Uterus (tissue), 4 donors: Measurements from ENCODE around the gene TTC13. TPM values are rescaled to one million over a fixed set of nuclear protein-coding genes. Genes with fewer than 3 reads are reported as not detected.
A peak's percentile ranks its signal among the peaks of the same experiment; 100 is the strongest.

Experiments
- DNase-seq, 2 donors: peaks; one replicate each; pipeline ENCODE4 v3.0.0-alpha.2; 2019 to 2020
- H3K27ac ChIP-seq, 2 donors: fragments of 200-600 bp; sonication (generic); 1 replicate in 1 of 2; 2 replicates in 1 of 2; pipeline ENCODE4 v1.5.1; 2016 to 2018
- H3K27me3 ChIP-seq, 2 donors: fragments of 200-600 bp; sonication (generic); one replicate each; pipeline ENCODE4 v1.5.1; 2018 to 2019; ENCODE audit warnings: control low read depth in 1 of 2
- H3K36me3 ChIP-seq, 2 donors: fragments of 200-600 bp; sonication (generic); one replicate each; pipeline ENCODE4 v1.5.1; 2019; ENCODE audit warnings: control low read depth in 1 of 2
- H3K4me1 ChIP-seq, 2 donors: fragments of 200-600 bp; sonication (generic); one replicate each; pipeline ENCODE4 v1.5.1; 2018 to 2019; ENCODE audit warnings: control low read depth in 1 of 2
- H3K4me3 ChIP-seq, 2 donors: fragments of 200-600 bp; sonication (generic); 1 replicate in 1 of 2; 2 replicates in 1 of 2; pipeline ENCODE4 v1.5.1; 2018 to 2019; ENCODE audit warnings: mild to moderate bottlenecking in 1 of 2
- H3K9me3 ChIP-seq, 2 donors: fragments of 200-600 bp; sonication (generic); one replicate each; pipeline ENCODE4 v1.5.1; 2019; ENCODE audit warnings: control low read depth in 1 of 2
- POLR2A ChIP-seq, 2 donors: fragments of 450-650 bp; IDR thresholded peaks; one replicate each; pipeline ENCODE4 v1.6.1; 2016; ENCODE audit warnings: antibody characterized with exemption in 2 of 2, mild to moderate bottlenecking in 1 of 2, moderate library complexity in 1 of 2
- intact Hi-C: fragments of 100-400 bp; cut with DNase I; formaldehyde crosslinking; loops from one replicate; pipeline ENCODE4 v1.15.1; 2023; ENCODE audit warnings: low total_unique reads
- total RNA-seq, 4 donors: library from RNA; depleted of rRNA in 3 of 4; stranded (reverse); fragments of >200 nt in 3 of 4; gene quantifications; one replicate each; pipeline versions ENCODE4 v1.1.0 to v1.2.4, GENCODE V29; 2014 to 2023
- TF ChIP-seq, protein P1 (sequence below), 4 experiments: fragments of 200-600 bp in 2 of 4; fragments of 450-650 bp in 2 of 4; sonication (generic) in 2 of 4; IDR thresholded peaks; one replicate each; pipeline ENCODE4 v1.5.1; 2016 to 2019; ENCODE audit warnings: antibody characterized with exemption in 4 of 4, mild to moderate bottlenecking in 2 of 4, moderate library complexity in 1 of 4
- donor health status: DM: yes; HTN: yes; CAD: no.

The TTC13 gene
- total RNA-seq, 4 donors from 2014 or later = 6.9 to 49.1 (median 30.0) TPM

DNA sequence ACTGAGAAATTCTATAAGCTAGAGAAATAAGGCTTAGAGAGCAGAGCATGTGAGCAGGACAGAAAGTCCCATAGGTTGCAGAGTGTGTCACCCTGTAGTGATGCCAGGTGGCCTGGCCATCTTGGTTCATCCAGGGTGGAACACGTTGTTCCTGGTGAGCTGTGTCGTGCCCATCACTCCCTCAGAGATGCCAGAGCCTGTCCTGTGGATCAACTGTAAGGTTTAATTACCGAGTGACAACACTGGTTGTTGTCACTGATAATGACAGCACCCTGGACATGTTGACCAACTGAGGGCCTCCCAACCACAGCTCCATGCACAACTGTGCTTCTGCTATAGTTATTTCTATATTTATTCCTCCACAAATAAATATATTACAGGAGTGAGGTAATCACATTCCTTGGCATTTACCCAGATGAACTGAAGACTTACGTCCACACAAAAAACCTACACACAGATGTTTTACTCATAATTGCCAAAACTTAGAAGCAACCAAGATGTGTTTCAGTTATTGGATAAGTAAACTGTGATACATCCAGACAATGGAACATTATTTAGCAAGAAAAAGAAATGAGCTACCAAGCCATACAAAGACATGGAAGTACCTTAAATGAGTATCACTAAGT lies 116.6 kb downstream of the TTC13 start:
- no peak for DNase-seq

DNA sequence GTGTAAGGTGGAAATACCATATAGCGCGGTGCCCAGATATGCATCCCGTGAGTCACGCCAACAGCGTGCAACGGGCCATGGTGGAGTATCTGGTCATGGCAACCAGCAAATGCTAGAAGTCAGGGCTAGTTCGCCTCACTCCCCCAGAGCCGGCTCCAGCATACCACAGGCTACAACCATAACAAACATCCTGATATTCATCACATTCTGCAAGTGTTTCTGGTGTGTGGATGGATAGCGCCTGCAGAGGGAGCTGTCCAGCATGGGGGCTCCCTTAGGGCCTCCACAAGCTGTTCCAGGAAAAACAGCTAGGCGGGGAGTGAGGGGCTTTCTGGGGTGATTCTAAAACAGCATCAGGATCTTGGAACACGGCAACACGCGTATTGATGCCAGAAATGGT lies 117.2 kb downstream of the TTC13 start:
- TF ChIP-seq, protein P1, sequence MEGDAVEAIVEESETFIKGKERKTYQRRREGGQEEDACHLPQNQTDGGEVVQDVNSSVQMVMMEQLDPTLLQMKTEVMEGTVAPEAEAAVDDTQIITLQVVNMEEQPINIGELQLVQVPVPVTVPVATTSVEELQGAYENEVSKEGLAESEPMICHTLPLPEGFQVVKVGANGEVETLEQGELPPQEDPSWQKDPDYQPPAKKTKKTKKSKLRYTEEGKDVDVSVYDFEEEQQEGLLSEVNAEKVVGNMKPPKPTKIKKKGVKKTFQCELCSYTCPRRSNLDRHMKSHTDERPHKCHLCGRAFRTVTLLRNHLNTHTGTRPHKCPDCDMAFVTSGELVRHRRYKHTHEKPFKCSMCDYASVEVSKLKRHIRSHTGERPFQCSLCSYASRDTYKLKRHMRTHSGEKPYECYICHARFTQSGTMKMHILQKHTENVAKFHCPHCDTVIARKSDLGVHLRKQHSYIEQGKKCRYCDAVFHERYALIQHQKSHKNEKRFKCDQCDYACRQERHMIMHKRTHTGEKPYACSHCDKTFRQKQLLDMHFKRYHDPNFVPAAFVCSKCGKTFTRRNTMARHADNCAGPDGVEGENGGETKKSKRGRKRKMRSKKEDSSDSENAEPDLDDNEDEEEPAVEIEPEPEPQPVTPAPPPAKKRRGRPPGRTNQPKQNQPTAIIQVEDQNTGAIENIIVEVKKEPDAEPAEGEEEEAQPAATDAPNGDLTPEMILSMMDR (IDR thresholded peaks at IDR 0.05) = no peak
- no peak for TF ChIP-seq POLR2A (IDR thresholded peaks at IDR 0.05)
- no peaks in the 10 kb centered on the region for H3K36me3 ChIP-seq
- H3K4me1 ChIP-seq = peaks cover 0 to 33% of the 10 kb centered on the region in 2 donors
- H3K27me3 ChIP-seq = no peaks in the 10 kb centered on the region
- intact Hi-C loops = no loop called here
- DNase-seq = no peak
- no peak overlapping the region for H3K4me3 ChIP-seq
- no peaks in the 10 kb centered on the region for H3K9me3 ChIP-seq
- H3K27ac ChIP-seq = no peak overlapping the region

More for the DNA sequence above, 116.6 kb downstream of the TTC13 start:
- H3K9me3 ChIP-seq = no peaks in the 10 kb centered on the region
- intact Hi-C loops = no loop called here
- H3K27ac ChIP-seq = no peak overlapping the region
- no peaks in the 10 kb centered on the region for H3K27me3 ChIP-seq
- TF ChIP-seq, protein P1 (IDR thresholded peaks at IDR 0.05) = no peak
- no peak for TF ChIP-seq POLR2A (IDR thresholded peaks at IDR 0.05)
- peaks cover 0 to 33% of the 10 kb centered on the region in 2 donors for H3K4me1 ChIP-seq
- H3K4me3 ChIP-seq = no peak overlapping the region
- H3K36me3 ChIP-seq = no peaks in the 10 kb centered on the region

DNA sequence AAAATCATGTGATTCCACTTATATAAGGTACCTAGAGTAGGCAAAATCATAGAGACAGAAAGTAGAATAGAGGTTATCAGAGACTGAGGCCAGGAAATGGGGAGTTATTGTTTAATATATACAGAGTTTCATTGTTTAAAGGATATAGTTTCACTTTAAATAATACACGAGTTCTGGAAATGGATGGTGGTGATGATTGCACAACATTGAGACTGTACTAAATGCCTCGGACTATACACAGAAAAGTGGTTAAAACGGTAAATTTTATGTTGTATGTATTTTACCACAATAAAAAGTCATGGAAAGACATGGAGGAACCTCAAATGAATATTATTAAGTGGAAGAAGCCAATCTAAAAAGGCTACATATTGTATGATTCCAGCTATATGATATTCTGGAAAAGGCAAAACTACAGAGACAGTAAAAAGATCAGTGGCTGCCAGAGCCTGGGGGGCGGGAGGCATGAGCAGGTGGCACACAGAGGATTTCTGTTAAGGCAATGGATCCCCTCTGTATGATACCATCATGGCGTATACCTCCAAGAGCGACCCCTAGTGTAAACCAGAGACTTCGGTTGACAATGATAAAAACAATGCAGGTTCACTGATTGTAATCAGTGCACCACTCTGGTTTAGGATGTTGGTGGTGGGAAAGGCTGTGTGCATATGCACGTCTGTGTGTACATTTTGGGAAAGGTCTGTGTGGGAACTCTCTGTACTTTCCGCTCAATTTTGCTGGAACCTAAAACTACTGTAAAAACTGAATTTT lies 117.9 kb downstream of the TTC13 start:
- H3K4me1 ChIP-seq = peaks cover 0 to 31% of the 10 kb centered on the region in 2 donors
- no peak overlapping the region for H3K27ac ChIP-seq
- no peaks in the 10 kb centered on the region for H3K27me3 ChIP-seq
- H3K4me3 ChIP-seq = no peak overlapping the region
- no peaks in the 10 kb centered on the region for H3K36me3 ChIP-seq
- no peak for DNase-seq
- TF ChIP-seq, protein P1 (IDR thresholded peaks at IDR 0.05) = no peak
- no peak for TF ChIP-seq POLR2A (IDR thresholded peaks at IDR 0.05)
- intact Hi-C loops = no loop called here
- no peaks in the 10 kb centered on the region for H3K9me3 ChIP-seq

DNA sequence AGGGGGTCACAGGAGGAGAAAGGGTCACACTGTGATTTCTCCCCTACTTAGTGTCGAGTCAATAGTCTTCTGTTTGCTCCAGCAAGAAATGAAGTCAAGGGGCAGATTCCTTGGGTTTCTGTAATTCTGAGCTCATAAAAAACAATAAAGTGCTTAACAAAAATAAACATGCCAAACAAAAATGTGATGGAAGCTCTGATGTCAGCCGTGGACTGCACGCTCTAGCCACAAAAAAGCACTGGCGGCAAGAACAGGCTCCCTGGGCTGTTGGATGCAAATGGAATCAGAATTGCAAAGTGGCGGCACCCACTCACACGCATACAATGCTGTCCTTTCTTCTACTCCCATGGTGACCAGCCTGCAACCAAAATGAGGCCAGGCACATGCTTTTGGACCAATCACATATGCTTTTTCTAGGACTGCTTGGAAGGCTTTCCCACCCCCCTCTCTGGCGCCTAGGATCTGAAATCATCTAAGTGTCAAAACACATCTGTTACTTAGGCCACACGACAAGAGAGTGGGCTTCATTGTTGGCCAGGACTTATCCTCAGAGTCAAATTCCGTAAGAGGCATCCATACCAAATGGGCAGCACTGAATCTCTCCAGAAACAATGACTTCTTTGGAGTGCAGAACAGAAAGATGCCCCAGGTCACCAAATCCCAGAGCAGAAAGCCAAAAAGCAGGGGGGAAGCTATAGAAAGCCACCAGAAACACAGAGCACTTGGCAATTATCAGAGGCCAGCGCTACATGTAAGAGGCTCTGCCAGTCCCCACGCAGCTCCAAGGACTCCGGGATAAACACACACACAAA lies 119.5 kb downstream of the TTC13 start:
- Histone ChIP-seq H3K4me3 (no peak overlapping the region), H3K9me3 (no peaks in the 10 kb centered on the region), H3K27ac (peak overlapping the region in 1 of 2 donors; percentile 23), H3K27me3 (no peaks in the 10 kb centered on the region), H3K36me3 (no peaks in the 10 kb centered on the region), H3K4me1 (peaks cover 0 to 16% of the 10 kb centered on the region in 2 donors)
- no peak for DNase-seq
- intact Hi-C loops = no loop called here
- no peak for TF ChIP-seq POLR2A (IDR thresholded peaks at IDR 0.05)
- TF ChIP-seq, protein P1 (IDR thresholded peaks at IDR 0.05) = no peak
